Measurements from ENCODE around the gene CLK4.

The CLK4 gene

GRCh38 chr5:178626484-178627258 lies at the start of gene CLK4:
Gene CLK4, minus strand, starts transcription at chr5:178627050. Its CDS starts 3,634 bp downstream, at chr5:178623416.
- DNase-seq = peak; percentile 33 to 96 (median 90)

GRCh38 chr5:178675922-178676321 lies 49.1 kb upstream of the CLK4 start:
- no peak for DNase-seq

- no peak for DNase-seq
Measured at GRCh38 chr5:178674334-178674733, 47.5 kb upstream of the CLK4 start.

- DNase-seq = no peak
Measured at GRCh38 chr5:178673801-178674295, 47.0 kb upstream of the CLK4 start.

GRCh38 chr5:178672630-178673029 lies 45.8 kb upstream of the CLK4 start:
- no peak for DNase-seq

GRCh38 chr5:178671602-178672144 lies 44.8 kb upstream of the CLK4 start:
- DNase-seq = no peak

GRCh38 chr5:178670351-178670885 lies 43.6 kb upstream of the CLK4 start:
- DNase-seq = peak in 1 of 51 donors; percentile 32

- no peak for DNase-seq
Measured at GRCh38 chr5:178668579-178668978, 41.7 kb upstream of the CLK4 start.

- no peak for DNase-seq
Measured at GRCh38 chr5:178667688-178668087, 40.8 kb upstream of the CLK4 start.

- DNase-seq = no peak
Measured at GRCh38 chr5:178667101-178667500, 40.3 kb upstream of the CLK4 start.

- DNase-seq = no peak
Measured at GRCh38 chr5:178664141-178664540, 37.3 kb upstream of the CLK4 start.

GRCh38 chr5:178662541-178662860 lies 35.7 kb upstream of the CLK4 start:
- no peak for DNase-seq

GRCh38 chr5:178661836-178662540 lies 35.1 kb upstream of the CLK4 start:
- DNase-seq = no peak

GRCh38 chr5:178651046-178651810 lies 24.4 kb upstream of the CLK4 start:
- peak in 1 of 51 donors; percentile 29 for DNase-seq

GRCh38 chr5:178650214-178650613 lies 23.4 kb upstream of the CLK4 start:
- DNase-seq = no peak

- no peak for DNase-seq
Measured at GRCh38 chr5:178649580-178649979, 22.7 kb upstream of the CLK4 start.

- DNase-seq = peak in 3 of 51 donors; percentile 13 to 30 (median 13)
Measured at GRCh38 chr5:178644826-178645545, 18.1 kb upstream of the CLK4 start.

- DNase-seq = peak in 2 of 51 donors; percentile 16 to 34
Measured at GRCh38 chr5:178642351-178642909, 15.6 kb upstream of the CLK4 start.

- no peak for DNase-seq
Measured at GRCh38 chr5:178641711-178642110, 14.9 kb upstream of the CLK4 start.

GRCh38 chr5:178640331-178641045 lies 13.6 kb upstream of the CLK4 start:
- no peak for DNase-seq
